Measurements from ENCODE around the gene FAM78A.

DNA sequence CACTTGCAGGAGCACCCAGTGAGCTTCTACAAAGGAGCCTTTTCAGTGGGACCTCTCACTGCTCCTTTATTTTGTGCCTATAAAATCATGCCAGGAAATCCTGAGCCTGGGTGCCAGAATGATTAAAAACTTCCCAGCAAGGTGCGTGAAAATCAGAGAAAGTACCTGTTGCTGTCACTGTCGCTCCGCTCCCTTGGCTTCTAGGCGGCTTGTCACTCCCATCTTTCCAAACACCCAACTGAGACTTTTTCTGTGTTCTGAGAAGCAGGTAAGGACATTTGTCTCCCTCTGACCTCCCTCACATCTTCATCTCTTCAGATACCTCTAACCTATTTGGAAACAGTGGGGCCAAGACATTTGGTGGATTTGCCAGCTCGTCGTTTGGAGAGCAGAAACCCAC, 53.9 kb downstream of the FAM78A start:
- TF ChIP-seq, protein P1, sequence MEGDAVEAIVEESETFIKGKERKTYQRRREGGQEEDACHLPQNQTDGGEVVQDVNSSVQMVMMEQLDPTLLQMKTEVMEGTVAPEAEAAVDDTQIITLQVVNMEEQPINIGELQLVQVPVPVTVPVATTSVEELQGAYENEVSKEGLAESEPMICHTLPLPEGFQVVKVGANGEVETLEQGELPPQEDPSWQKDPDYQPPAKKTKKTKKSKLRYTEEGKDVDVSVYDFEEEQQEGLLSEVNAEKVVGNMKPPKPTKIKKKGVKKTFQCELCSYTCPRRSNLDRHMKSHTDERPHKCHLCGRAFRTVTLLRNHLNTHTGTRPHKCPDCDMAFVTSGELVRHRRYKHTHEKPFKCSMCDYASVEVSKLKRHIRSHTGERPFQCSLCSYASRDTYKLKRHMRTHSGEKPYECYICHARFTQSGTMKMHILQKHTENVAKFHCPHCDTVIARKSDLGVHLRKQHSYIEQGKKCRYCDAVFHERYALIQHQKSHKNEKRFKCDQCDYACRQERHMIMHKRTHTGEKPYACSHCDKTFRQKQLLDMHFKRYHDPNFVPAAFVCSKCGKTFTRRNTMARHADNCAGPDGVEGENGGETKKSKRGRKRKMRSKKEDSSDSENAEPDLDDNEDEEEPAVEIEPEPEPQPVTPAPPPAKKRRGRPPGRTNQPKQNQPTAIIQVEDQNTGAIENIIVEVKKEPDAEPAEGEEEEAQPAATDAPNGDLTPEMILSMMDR (conservative IDR thresholded peaks at IDR 0.05; ENCODE audit: low read length) = no peak
- TF ChIP-seq EZH2phosphoT487 (IDR thresholded peaks at IDR 0.05; ENCODE audit: borderline replicate concordance) = no peak
